K562 (cell line): ENCODE measurements around the gene EML2. TPM values are rescaled to one million over a fixed set of nuclear protein-coding genes. Genes with fewer than 3 reads are reported as not detected.

Source experiments
- ARHGAP35 ChIP-seq: fragments of 450-650 bp; IDR thresholded peaks from 2 replicates; pipeline ENCODE4 v1.6.1; 2018; ENCODE audit not compliant: partially characterized antibody
- BCL6 ChIP-seq: fragments of 250-450 bp; sonication (Bioruptor Pico); IDR thresholded peaks from 2 replicates; pipeline ENCODE4 v1.4.0; 2020
- CHD4 ChIP-seq: fragments of 200-600 bp; sonication (generic); IDR thresholded peaks from 3 replicates; pipeline ENCODE4 v1.6.1; 2012; ENCODE audit warnings: low read depth, mild to moderate bottlenecking, mixed read lengths, low read length, inconsistent platforms; ENCODE audit not compliant: insufficient read depth, insufficient replicate concordance, poor library complexity, severe bottlenecking
- NCOA4 ChIP-seq: fragments of 450-650 bp; IDR thresholded peaks from 2 replicates; pipeline ENCODE4 v1.6.1; 2018; ENCODE audit warnings: mild to moderate bottlenecking; ENCODE audit not compliant: partially characterized antibody
- NFE2 ChIP-seq: IDR thresholded peaks from 2 replicates; pipeline ENCODE4 v1.6.1; 2014; ENCODE audit warnings: antibody characterized with exemption, low read depth
- RBM15 ChIP-seq: fragments of 200-400 bp; formaldehyde crosslinking; IDR thresholded peaks from 2 replicates; pipeline ENCODE4 v1.6.1; 2018; ENCODE audit warnings: mild to moderate bottlenecking, low read length, moderate library complexity; ENCODE audit not compliant: insufficient read depth
- U2AF1 ChIP-seq: fragments of 200-400 bp; formaldehyde crosslinking; optimal IDR thresholded peaks from 2 replicates; pipeline ENCODE3; 2017; ENCODE audit warnings: mild to moderate bottlenecking, low read depth, low read length, moderate library complexity
- ZBTB33 ChIP-seq: sonication (generic); formaldehyde crosslinking; IDR thresholded peaks from 2 replicates; pipeline ENCODE4 v1.8.1; 2023; ENCODE audit warnings: mild to moderate bottlenecking, missing genetic modification reagents
- polyA plus RNA-seq, 8 experiments: library from polyadenylated mRNA; depleted of rRNA in 4 of 8; stranded (reverse) in 5 of 8; unstranded in 3 of 8; fragments of >200 nt; fragmentation: Nextera tagmentation in 2 of 8; fragmentation: Illumina TruSeq in 1 of 8; extraction: Ambion mirVana in 2 of 8; extraction: Trizol in 1 of 8; gene quantifications; 2 replicates each; pipeline versions ENCODE4 v1.2.1 to v1.2.3, GENCODE V29; 2011 to 2014; ENCODE audit warnings: inconsistent platforms in 1 of 8, missing spikeins in 1 of 8
- total RNA-seq, 7 experiments: library from RNA; depleted of rRNA in 6 of 7; stranded (reverse); fragments of >200 nt in 6 of 7; fragmentation: Illumina TruSeq in 2 of 7; extraction: Trizol in 2 of 7; gene quantifications; 2 replicates each; pipeline versions ENCODE4 v1.2.1 to v1.2.3, GENCODE V29; 2011 to 2021; ENCODE audit warnings: low replicate concordance in 1 of 7
- TF ChIP-seq, protein P1 (sequence below): fragments of 450-650 bp; IDR thresholded peaks from 2 replicates; pipeline ENCODE4 v1.6.1; 2016; ENCODE audit warnings: low read depth
- TF ChIP-seq, protein P2 (sequence below), 2 experiments: fragments of 250-450 bp in 1 of 2; fragments of 450-650 bp in 1 of 2; sonication (Bioruptor Pico) in 1 of 2; IDR thresholded peaks; 2 replicates each; pipeline versions ENCODE4 v1.6.1 to v1.8.0; 2016 to 2021; ENCODE audit warnings: mild to moderate bottlenecking in 2 of 2, moderate library complexity in 2 of 2, missing compliant biosample characterization in 1 of 2, missing genetic modification characterization in 1 of 2
- TF ChIP-seq, protein P3 (sequence below): fragments of 250-450 bp; sonication (Bioruptor Pico); IDR thresholded peaks from 2 replicates; pipeline ENCODE4 v1.8.0; 2021; ENCODE audit warnings: mild to moderate bottlenecking, moderate library complexity
- TF ChIP-seq, protein P4 (sequence below), 2 experiments: fragments of 450-650 bp; IDR thresholded peaks; 2 replicates each; pipeline ENCODE4 v1.6.1; 2016

Gene EML2
- total and polyA plus RNA-seq, 9 of the 15 experiments (the other 6 are each of a cell fraction or from before 2014, with no cell fraction given) = 2.6 to 69.6 (median 24.8) TPM

- TF ChIP-seq, protein P1, sequence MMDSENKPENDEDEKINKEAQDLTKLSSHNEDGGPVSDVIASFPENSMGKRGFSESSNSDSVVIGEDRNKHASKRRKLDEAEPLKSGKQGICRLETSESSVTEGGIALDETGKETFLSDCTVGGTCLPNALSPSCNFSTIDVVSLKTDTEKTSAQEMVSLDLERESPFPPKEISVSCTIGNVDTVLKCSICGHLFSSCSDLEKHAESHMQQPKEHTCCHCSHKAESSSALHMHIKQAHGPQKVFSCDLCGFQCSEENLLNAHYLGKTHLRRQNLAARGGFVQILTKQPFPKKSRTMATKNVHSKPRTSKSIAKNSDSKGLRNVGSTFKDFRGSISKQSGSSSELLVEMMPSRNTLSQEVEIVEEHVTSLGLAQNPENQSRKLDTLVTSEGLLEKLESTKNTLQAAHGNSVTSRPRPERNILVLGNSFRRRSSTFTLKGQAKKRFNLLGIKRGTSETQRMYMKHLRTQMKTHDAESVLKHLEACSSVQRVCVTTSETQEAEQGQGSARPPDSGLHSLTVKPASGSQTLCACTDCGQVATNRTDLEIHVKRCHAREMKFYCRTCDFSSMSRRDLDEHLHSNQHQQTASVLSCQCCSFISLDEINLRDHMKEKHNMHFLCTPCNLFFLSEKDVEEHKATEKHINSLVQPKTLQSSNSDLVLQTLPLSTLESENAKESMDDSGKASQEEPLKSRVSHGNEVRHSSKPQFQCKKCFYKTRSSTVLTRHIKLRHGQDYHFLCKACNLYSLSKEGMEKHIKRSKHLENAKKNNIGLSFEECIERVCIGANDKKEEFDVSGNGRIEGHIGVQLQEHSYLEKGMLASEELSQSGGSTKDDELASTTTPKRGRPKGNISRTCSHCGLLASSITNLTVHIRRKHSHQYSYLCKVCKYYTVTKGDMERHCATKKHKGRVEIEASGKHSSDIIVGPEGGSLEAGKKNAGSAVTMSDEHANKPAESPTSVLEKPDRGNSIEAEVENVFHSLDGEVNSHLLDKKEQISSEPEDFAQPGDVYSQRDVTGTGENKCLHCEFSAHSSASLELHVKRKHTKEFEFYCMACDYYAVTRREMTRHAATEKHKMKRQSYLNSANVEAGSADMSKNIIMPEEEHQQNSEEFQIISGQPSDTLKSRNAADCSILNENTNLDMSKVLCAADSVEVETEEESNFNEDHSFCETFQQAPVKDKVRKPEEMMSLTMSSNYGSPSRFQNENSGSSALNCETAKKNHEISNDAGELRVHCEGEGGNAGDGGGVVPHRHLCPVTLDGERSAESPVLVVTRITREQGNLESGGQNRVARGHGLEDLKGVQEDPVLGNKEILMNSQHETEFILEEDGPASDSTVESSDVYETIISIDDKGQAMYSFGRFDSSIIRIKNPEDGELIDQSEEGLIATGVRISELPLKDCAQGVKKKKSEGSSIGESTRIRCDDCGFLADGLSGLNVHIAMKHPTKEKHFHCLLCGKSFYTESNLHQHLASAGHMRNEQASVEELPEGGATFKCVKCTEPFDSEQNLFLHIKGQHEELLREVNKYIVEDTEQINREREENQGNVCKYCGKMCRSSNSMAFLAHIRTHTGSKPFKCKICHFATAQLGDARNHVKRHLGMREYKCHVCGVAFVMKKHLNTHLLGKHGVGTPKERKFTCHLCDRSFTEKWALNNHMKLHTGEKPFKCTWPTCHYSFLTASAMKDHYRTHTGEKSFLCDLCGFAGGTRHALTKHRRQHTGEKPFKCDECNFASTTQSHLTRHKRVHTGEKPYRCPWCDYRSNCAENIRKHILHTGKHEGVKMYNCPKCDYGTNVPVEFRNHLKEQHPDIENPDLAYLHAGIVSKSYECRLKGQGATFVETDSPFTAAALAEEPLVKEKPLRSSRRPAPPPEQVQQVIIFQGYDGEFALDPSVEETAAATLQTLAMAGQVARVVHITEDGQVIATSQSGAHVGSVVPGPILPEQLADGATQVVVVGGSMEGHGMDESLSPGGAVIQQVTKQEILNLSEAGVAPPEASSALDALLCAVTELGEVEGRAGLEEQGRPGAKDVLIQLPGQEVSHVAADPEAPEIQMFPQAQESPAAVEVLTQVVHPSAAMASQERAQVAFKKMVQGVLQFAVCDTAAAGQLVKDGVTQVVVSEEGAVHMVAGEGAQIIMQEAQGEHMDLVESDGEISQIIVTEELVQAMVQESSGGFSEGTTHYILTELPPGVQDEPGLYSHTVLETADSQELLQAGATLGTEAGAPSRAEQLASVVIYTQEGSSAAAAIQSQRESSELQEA = no peak
- TF ChIP-seq, protein P2, sequence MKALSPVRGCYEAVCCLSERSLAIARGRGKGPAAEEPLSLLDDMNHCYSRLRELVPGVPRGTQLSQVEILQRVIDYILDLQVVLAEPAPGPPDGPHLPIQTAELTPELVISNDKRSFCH (CRISPR knock-in tag; IDR thresholded peaks at IDR 0.05) = no peak
- TF ChIP-seq, protein P2 (tag; IDR thresholded peaks at IDR 0.05) = peak; percentile 68
- TF ChIP-seq ARHGAP35 = no peak
- TF ChIP-seq CHD4 = no peak
- TF ChIP-seq, protein P3, sequence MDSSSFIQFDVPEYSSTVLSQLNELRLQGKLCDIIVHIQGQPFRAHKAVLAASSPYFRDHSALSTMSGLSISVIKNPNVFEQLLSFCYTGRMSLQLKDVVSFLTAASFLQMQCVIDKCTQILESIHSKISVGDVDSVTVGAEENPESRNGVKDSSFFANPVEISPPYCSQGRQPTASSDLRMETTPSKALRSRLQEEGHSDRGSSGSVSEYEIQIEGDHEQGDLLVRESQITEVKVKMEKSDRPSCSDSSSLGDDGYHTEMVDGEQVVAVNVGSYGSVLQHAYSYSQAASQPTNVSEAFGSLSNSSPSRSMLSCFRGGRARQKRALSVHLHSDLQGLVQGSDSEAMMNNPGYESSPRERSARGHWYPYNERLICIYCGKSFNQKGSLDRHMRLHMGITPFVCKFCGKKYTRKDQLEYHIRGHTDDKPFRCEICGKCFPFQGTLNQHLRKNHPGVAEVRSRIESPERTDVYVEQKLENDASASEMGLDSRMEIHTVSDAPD = no peak
- no peak for TF ChIP-seq RBM15
- no peak for TF ChIP-seq NFE2
- TF ChIP-seq, protein P4, sequence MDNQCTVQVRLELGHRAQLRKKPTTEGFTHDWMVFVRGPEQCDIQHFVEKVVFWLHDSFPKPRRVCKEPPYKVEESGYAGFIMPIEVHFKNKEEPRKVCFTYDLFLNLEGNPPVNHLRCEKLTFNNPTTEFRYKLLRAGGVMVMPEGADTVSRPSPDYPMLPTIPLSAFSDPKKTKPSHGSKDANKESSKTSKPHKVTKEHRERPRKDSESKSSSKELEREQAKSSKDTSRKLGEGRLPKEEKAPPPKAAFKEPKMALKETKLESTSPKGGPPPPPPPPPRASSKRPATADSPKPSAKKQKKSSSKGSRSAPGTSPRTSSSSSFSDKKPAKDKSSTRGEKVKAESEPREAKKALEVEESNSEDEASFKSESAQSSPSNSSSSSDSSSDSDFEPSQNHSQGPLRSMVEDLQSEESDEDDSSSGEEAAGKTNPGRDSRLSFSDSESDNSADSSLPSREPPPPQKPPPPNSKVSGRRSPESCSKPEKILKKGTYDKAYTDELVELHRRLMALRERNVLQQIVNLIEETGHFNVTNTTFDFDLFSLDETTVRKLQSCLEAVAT (IDR thresholded peaks at IDR 0.05) = no peak
- TF ChIP-seq BCL6 (CRISPR knock-in tag) = no peak
- TF ChIP-seq NCOA4 = no peak
- TF ChIP-seq U2AF1 = no peak
- TF ChIP-seq ZBTB33 (CRISPR knock-in tag) = peak; percentile 88
Observed at GRCh38 chr19:45591004-45591637, 48.1 kb downstream of the EML2 start (continued).
